Measurements from ENCODE around the gene SCD. TPM values are rescaled to one million over a fixed set of nuclear protein-coding genes. Genes with fewer than 3 reads are reported as not detected.

The SCD gene
- total and polyA plus RNA-seq, 10 of the 15 experiments (the other 5 are each of a cell fraction or from before 2014, with no cell fraction given), result 68.7 to 279 (median 99.5) TPM

GRCh38 chr10:100345570-100346330 is 1.3 kb upstream of the SCD start (continued):
- TF ChIP-seq HDGF (IDR thresholded peaks at IDR 0.05), result no peak
- no peak for TF ChIP-seq NBN (IDR thresholded peaks at IDR 0.05)

- H3K9ac ChIP-seq (ENCODE audit: control insufficient read depth, insufficient read depth, low read length), result peak overlapping the region; percentile 57; the same call in 1 of the 2 replicates
- ChIA-PET RAD21 (ENCODE audit: unreplicated experiment) (interaction anchor here (0.7 to 18.1 kb wide), 17 partner anchors 8 to 652 kb away, joined by 3 to 214 read pairs (median 5); partner anchors contain the start of gene HIF1AN), SMC1A (ENCODE audit: uncharacterized antibody, unreplicated experiment) (interaction anchor here (0.9 to 17.4 kb wide), 7 partner anchors 8 to 86 kb away, joined by 3 to 277 read pairs (median 44); no protein-coding TSS in a partner anchor), CTCF (interaction anchor here (0.8 to 7.7 kb wide), 14 partner anchors 9 to 1338 kb away, joined by 3 to 91 read pairs (median 7); partner anchors contain the start of gene NDUFB8), POLR2A (interaction anchor here (0.5 to 11.8 kb wide), 13 partner anchors 12 to 650 kb away, joined by 3 to 191 read pairs (median 4); no protein-coding TSS in a partner anchor)
- peak; percentile 32 for DNase-seq (ENCODE audit: low read depth, low spot score)
- H2AFZ ChIP-seq (ENCODE audit: control insufficient read depth, low read depth, low read length), result peak overlapping the region; percentile 70
- peak overlapping the region; percentile 86 for H3K4me3 ChIP-seq
- in situ Hi-C loops (cut with MboI), result no loop called here
- no peaks in the 10 kb centered on the region for H3K9me3 ChIP-seq (replicated peaks; ENCODE audit: control insufficient read depth, insufficient read depth, low read length)
- H3K4me1 ChIP-seq (ENCODE audit: control insufficient read depth, insufficient read depth, low read length), result peaks cover 18% of the 10 kb centered on the region
- H3K27me3 ChIP-seq (replicated peaks in 1 of 2; ENCODE audit: control insufficient read depth in 2 of 2, insufficient read depth in 2 of 2, low read length in 1 of 2), result no peaks in the 10 kb centered on the region
- no TSS peak for BruUV-seq (replicated peaks)
- FAIRE-seq, result no peak
- peak overlapping the region; percentile 72 for H3K27ac ChIP-seq (ENCODE audit: control insufficient read depth, insufficient read depth)
- H3K79me2 ChIP-seq (ENCODE audit: control insufficient read depth, insufficient read depth, low read length), result peaks cover 54% of the 10 kb centered on the region
- intact Hi-C loops (cut with micrococcal nuclease; ENCODE audit: unreplicated experiment), result loop anchor here (2.0 kb wide), 1 partner anchor 26 kb away; no protein-coding TSS in a partner anchor
- peak overlapping the region; percentile 73 for H3K4me2 ChIP-seq (ENCODE audit: control insufficient read depth, insufficient read depth)
- peaks cover 4% of the 10 kb centered on the region; the same call in 1 of the 2 replicates for H4K20me1 ChIP-seq (ENCODE audit: control insufficient read depth, insufficient read depth)
- ATAC-seq, result peak; percentile 82
- peaks cover 0 to 26% of the 10 kb centered on the region in 2 experiments; a peak in 3 of 4 replicates for H3K36me3 ChIP-seq (ENCODE audit: control insufficient read depth in 2 of 2, insufficient read depth in 2 of 2, low read length in 1 of 2)
- WGBS (ENCODE audit: insufficient coverage, insufficient replicate concordance, low lambda C conversion rate, missing lambda C conversion rate), result 0% methylated on average over 17 of the region's 36 CpGs
- TF ChIP-seq KLF5 (IDR thresholded peaks at IDR 0.05; ENCODE audit: partially characterized antibody) (no peak), MAX (IDR thresholded peaks at IDR 0.05; ENCODE audit: low read depth, low read length) (peak; percentile 67; the same call in 1 of the 2 replicates), POLR2AphosphoS2 (IDR thresholded peaks at IDR 0.05; ENCODE audit: low read depth, low read length) (no peak), ZBTB40 (IDR thresholded peaks at IDR 0.05; ENCODE audit: borderline replicate concordance) (no peak), IKZF1 (conservative IDR thresholded peaks at IDR 0.05) (peak; percentile 75), NKRF (conservative IDR thresholded peaks at IDR 0.05) (0 out of 2 replicates have a peak, but pooled peaks have one; percentile 29), CREB1 (IDR thresholded peaks at IDR 0.05; ENCODE audit: low read depth) (peak; percentile 17; the same call in 1 of the 2 replicates), ZNF207 (IDR thresholded peaks at IDR 0.05; ENCODE audit: borderline replicate concordance) (0 out of 2 replicates have a peak, but pooled peaks have one; percentile 54), EED (IDR thresholded peaks at IDR 0.05; ENCODE audit: low read depth) (peak; percentile 47; the same call in 1 of the 2 replicates), SIN3A (IDR thresholded peaks at IDR 0.05; ENCODE audit: low read depth, low read length) (0 out of 2 replicates have a peak, but pooled peaks have one; percentile 9), SMARCA5 (IDR thresholded peaks at IDR 0.05) (0 out of 2 replicates have a peak, but pooled peaks have one; percentile 29), RELA (IDR thresholded peaks at IDR 0.05; ENCODE audit: borderline replicate concordance, partially characterized antibody) (no peak), BACH1 (IDR thresholded peaks at IDR 0.05; ENCODE audit: borderline replicate concordance) (peak; percentile 78)
Observed at GRCh38 chr10:100346351-100346764, 675 bp upstream of the SCD start.

All from GM12878 (cell line).